ENCODE measurements around the gene JPH2.

- TF ChIP-seq, protein P1, sequence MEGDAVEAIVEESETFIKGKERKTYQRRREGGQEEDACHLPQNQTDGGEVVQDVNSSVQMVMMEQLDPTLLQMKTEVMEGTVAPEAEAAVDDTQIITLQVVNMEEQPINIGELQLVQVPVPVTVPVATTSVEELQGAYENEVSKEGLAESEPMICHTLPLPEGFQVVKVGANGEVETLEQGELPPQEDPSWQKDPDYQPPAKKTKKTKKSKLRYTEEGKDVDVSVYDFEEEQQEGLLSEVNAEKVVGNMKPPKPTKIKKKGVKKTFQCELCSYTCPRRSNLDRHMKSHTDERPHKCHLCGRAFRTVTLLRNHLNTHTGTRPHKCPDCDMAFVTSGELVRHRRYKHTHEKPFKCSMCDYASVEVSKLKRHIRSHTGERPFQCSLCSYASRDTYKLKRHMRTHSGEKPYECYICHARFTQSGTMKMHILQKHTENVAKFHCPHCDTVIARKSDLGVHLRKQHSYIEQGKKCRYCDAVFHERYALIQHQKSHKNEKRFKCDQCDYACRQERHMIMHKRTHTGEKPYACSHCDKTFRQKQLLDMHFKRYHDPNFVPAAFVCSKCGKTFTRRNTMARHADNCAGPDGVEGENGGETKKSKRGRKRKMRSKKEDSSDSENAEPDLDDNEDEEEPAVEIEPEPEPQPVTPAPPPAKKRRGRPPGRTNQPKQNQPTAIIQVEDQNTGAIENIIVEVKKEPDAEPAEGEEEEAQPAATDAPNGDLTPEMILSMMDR (IDR thresholded peaks at IDR 0.05): no peak
- no peak for TF ChIP-seq ZFX (IDR thresholded peaks at IDR 0.05; ENCODE audit: borderline replicate concordance)
Measured at GRCh38 chr20:44183282-44183681, 3.7 kb downstream of the JPH2 start.

Measured in 22Rv1 (cell line).